GM12878 (cell line): ENCODE results near the gene DCBLD2. TPM values are rescaled to one million over a fixed set of nuclear protein-coding genes. Genes with fewer than 3 reads are reported as not detected.
A peak's percentile ranks its signal among the peaks of the same experiment; 100 is the strongest.

Experiments used
- ATAC-seq: fragments of 200-7000 bp; cut with Tn5 transposase; 3 replicates; pipeline ENCODE4 v1.9.1; 2020; ENCODE audit warnings: mild to moderate bottlenecking, moderate library complexity
- BruUV-seq: library from RNA; stranded (reverse); fragments of 400-500 nt; replicated peaks from 2 replicates; lab custom pipeline; 2021; lab: Mats Ljungman, UMichigan
- CTCF ChIA-PET: fragments of 300-600 bp; sonication (Branson Sonifier 250); formaldehyde crosslinking; extraction: SDS; loops from one replicate; lab custom pipeline; 2021; ENCODE audit warnings: inconsistent platforms; lab: Yijun Ruan, JAX
- POLR2A ChIA-PET: fragments of 350-600 bp; formaldehyde crosslinking; extraction: SDS; loops from one replicate; lab custom pipeline; 2021; ENCODE audit warnings: inconsistent platforms; lab: Charles Lee
- RAD21 ChIA-PET: fragments of 300-600 bp; sonication (Branson Sonifier 250); formaldehyde crosslinking; loops from one replicate; lab custom pipeline; 2023; ENCODE audit warnings: antibody characterized with exemption; ENCODE audit not compliant: unreplicated experiment; lab: Charles Lee
- SMC1A ChIA-PET: fragments of 300-600 bp; sonication (Branson Sonifier 250); formaldehyde crosslinking; loops from one replicate; lab custom pipeline; 2023; ENCODE audit not compliant: unreplicated experiment, uncharacterized antibody; lab: Charles Lee
- DNase-seq: peaks from one replicate; pipeline ENCODE4 v3.0.0-alpha.2; 2011; ENCODE audit warnings: low read depth, low spot score
- FAIRE-seq: peaks from 3 replicates; lab custom pipeline; 2011; peaks lifted over from hg19 to GRCh38; lab: Jason Lieb, UNC
- H2AFZ ChIP-seq: 2 replicates; pipeline ENCODE4 v1.6.0; 2011; ENCODE audit warnings: low read depth, low read length, control low read depth; ENCODE audit not compliant: control insufficient read depth
- H3K27ac ChIP-seq: 2 replicates; pipeline ENCODE4 v1.5.1; 2011; ENCODE audit warnings: control low read depth; ENCODE audit not compliant: control insufficient read depth, insufficient read depth
- H3K27me3 ChIP-seq, 2 experiments: replicated peaks in 1 of 2; 2 replicates each; pipeline versions ENCODE4 v1.6.0 to v1.6.1; 2011; ENCODE audit warnings: low read length in 1 of 2; ENCODE audit not compliant: control insufficient read depth in 2 of 2, insufficient read depth in 2 of 2
- H3K36me3 ChIP-seq, 2 experiments: 2 replicates each; pipeline ENCODE4 v1.5.1; 2011; ENCODE audit warnings: low read length in 1 of 2; ENCODE audit not compliant: control insufficient read depth in 2 of 2, insufficient read depth in 2 of 2
- H3K4me1 ChIP-seq: 2 replicates; pipeline ENCODE4 v1.6.1; 2011; ENCODE audit warnings: mild to moderate bottlenecking, low read length, moderate library complexity, mixed read lengths; ENCODE audit not compliant: control insufficient read depth, insufficient read depth
- H3K4me2 ChIP-seq: 2 replicates; pipeline ENCODE4 v1.6.0; 2011; ENCODE audit warnings: control low read depth; ENCODE audit not compliant: control insufficient read depth, insufficient read depth
- H3K4me3 ChIP-seq: fragments of 200-600 bp; sonication (generic); 2 replicates; pipeline ENCODE4 v1.5.1; 2016
- H3K79me2 ChIP-seq: 2 replicates; pipeline ENCODE4 v1.6.0; 2011; ENCODE audit warnings: low read length; ENCODE audit not compliant: control insufficient read depth, insufficient read depth
- H3K9ac ChIP-seq: 2 replicates; pipeline ENCODE4 v1.8.0; 2011; ENCODE audit warnings: low read length, control low read depth, mixed read lengths; ENCODE audit not compliant: control insufficient read depth, insufficient read depth
- H3K9me3 ChIP-seq: replicated peaks from 3 replicates; pipeline ENCODE4 v1.5.1; 2011; ENCODE audit warnings: mild to moderate bottlenecking, low read length; ENCODE audit not compliant: control insufficient read depth, insufficient read depth
- H4K20me1 ChIP-seq: 2 replicates; pipeline ENCODE4 v1.6.0; 2011; ENCODE audit not compliant: control insufficient read depth, insufficient read depth
- ASH2L ChIP-seq: fragments of 300-600, 200-600 bp; sonication (generic); IDR thresholded peaks from 2 replicates; pipeline ENCODE4 v1.6.1; 2017; ENCODE audit warnings: low read depth, mild to moderate bottlenecking, borderline replicate concordance
- ATF3 ChIP-seq: IDR thresholded peaks from 2 replicates; pipeline ENCODE4 v1.6.1; 2011; ENCODE audit warnings: low read depth, mild to moderate bottlenecking, low read length, moderate library complexity, borderline replicate concordance; ENCODE audit errors: extremely low read depth
- CBX5 ChIP-seq: sonication (generic); IDR thresholded peaks from 2 replicates; pipeline ENCODE4 v1.6.1; 2016; ENCODE audit warnings: low read depth, moderate library complexity, mild to moderate bottlenecking, inconsistent platforms
- DPF2 ChIP-seq: fragments of 450-650 bp; IDR thresholded peaks from 2 replicates; pipeline ENCODE4 v1.6.1; 2017; ENCODE audit warnings: mild to moderate bottlenecking
- EGR1 ChIP-seq, 2 experiments: IDR thresholded peaks; 1 replicate in 1 of 2; 2 replicates in 1 of 2; pipeline ENCODE4 v1.6.1; 2011 to 2012; ENCODE audit warnings: low read depth in 2 of 2, low read length in 2 of 2, borderline replicate concordance in 1 of 2, mild to moderate bottlenecking in 1 of 2, moderate library complexity in 1 of 2
- ESRRA ChIP-seq: IDR thresholded peaks from 2 replicates; pipeline ENCODE4 v1.6.1; 2012; ENCODE audit warnings: mild to moderate bottlenecking, low read length, improper control_type of control experiment
- HDAC2 ChIP-seq: fragments of 200-600 bp; sonication (generic); IDR thresholded peaks from 2 replicates; pipeline ENCODE4 v1.6.1; 2017
- NFYA ChIP-seq: IDR thresholded peaks from 2 replicates; pipeline ENCODE4 v1.6.1; 2011; ENCODE audit warnings: low read depth, mild to moderate bottlenecking, low read length, improper control_type of control experiment, borderline replicate concordance
- POLR2AphosphoS5 ChIP-seq: IDR thresholded peaks from 2 replicates; pipeline ENCODE4 v1.6.1; 2011; ENCODE audit warnings: mild to moderate bottlenecking, low read length, inconsistent platforms
- RAD51 ChIP-seq: fragments of 450-650 bp; IDR thresholded peaks from 2 replicates; pipeline ENCODE4 v1.6.1; 2016; ENCODE audit warnings: moderate library complexity, mild to moderate bottlenecking, inconsistent platforms
- SP1 ChIP-seq: IDR thresholded peaks from one replicate; pipeline ENCODE4 v1.6.1; 2011; ENCODE audit warnings: low read depth, low read length
- ZBTB33 ChIP-seq: fragments of 450-650 bp; IDR thresholded peaks from 2 replicates; pipeline ENCODE4 v1.6.1; 2017; ENCODE audit warnings: mild to moderate bottlenecking
- ZNF24 ChIP-seq: fragments of 450-650 bp; IDR thresholded peaks from 2 replicates; pipeline ENCODE4 v1.6.1; 2017; ENCODE audit warnings: antibody characterized with exemption, mild to moderate bottlenecking
- ZNF274 ChIP-seq: IDR thresholded peaks from one replicate; pipeline ENCODE4 v1.8.0; 2011; ENCODE audit not compliant: insufficient read length, insufficient read depth
- ZZZ3 ChIP-seq: IDR thresholded peaks from 2 replicates; pipeline ENCODE4 v1.6.1; 2011; ENCODE audit warnings: low read depth; ENCODE audit not compliant: control insufficient read depth, insufficient read length
- in situ Hi-C: fragments of 300-500 bp; cut with MboI; formaldehyde crosslinking; loops from 9 replicates; pipeline ENCODE4 v1.14.3; 2018; ENCODE audit warnings: mixed read lengths
- intact Hi-C: fragments of 100-400 bp; cut with micrococcal nuclease; formaldehyde crosslinking; loops from one replicate; pipeline ENCODE4 v1.14.2; 2022; ENCODE audit not compliant: unreplicated experiment
- polyA plus RNA-seq, 11 experiments: library from polyadenylated mRNA; depleted of rRNA in 4 of 11; unstranded in 6 of 11; stranded (reverse) in 5 of 11; fragments of >200 nt; fragmentation: Nextera tagmentation in 4 of 11; fragmentation: Illumina TruSeq in 1 of 11; extraction: Ambion mirVana in 4 of 11; extraction: Trizol in 1 of 11; gene quantifications; 1 replicate in 1 of 11; 2 replicates in 10 of 11; pipeline versions ENCODE4 v1.2.1 to v1.2.3, GENCODE V29; 2011 to 2016; ENCODE audit warnings: inconsistent platforms in 2 of 11, missing spikeins in 2 of 11, low read depth in 1 of 11
- total RNA-seq, 4 experiments: library from RNA; depleted of rRNA in 3 of 4; stranded (reverse); fragments of >200 nt in 3 of 4; fragmentation: Illumina TruSeq in 1 of 4; extraction: Trizol in 1 of 4; gene quantifications; 2 replicates each; pipeline versions ENCODE4 v1.2.1 to v1.2.3, GENCODE V29; 2013 to 2021
- TF ChIP-seq, protein P1 (sequence below), 3 experiments: IDR thresholded peaks in 2 of 3; conservative IDR thresholded peaks in 1 of 3; 2 replicates each; pipeline ENCODE4 v1.5.1; 2011; ENCODE audit warnings: low read depth in 3 of 3, low read length in 3 of 3, mild to moderate bottlenecking in 3 of 3, control low read depth in 2 of 3, moderate library complexity in 2 of 3, inconsistent platforms in 1 of 3, mixed read lengths in 1 of 3; ENCODE audit not compliant: control insufficient read depth in 2 of 3, insufficient read depth in 1 of 3; ENCODE audit errors: extremely low read depth in 1 of 3
- TF ChIP-seq, protein P2 (sequence below): fragments of 150-350 bp; IDR thresholded peaks from 2 replicates; pipeline ENCODE4 v1.6.1; 2014; ENCODE audit warnings: mild to moderate bottlenecking, low read depth, low read length

DCBLD2 gene
- total and polyA plus RNA-seq, 10 of the 15 experiments (the other 5 are each of a cell fraction or from before 2014, with no cell fraction given): 1.6 to 5.9 (median 4.7) TPM

GRCh38 chr3:98770261-98771039, 131.0 kb downstream of the DCBLD2 start (continued):
- TF ChIP-seq, protein P1, sequence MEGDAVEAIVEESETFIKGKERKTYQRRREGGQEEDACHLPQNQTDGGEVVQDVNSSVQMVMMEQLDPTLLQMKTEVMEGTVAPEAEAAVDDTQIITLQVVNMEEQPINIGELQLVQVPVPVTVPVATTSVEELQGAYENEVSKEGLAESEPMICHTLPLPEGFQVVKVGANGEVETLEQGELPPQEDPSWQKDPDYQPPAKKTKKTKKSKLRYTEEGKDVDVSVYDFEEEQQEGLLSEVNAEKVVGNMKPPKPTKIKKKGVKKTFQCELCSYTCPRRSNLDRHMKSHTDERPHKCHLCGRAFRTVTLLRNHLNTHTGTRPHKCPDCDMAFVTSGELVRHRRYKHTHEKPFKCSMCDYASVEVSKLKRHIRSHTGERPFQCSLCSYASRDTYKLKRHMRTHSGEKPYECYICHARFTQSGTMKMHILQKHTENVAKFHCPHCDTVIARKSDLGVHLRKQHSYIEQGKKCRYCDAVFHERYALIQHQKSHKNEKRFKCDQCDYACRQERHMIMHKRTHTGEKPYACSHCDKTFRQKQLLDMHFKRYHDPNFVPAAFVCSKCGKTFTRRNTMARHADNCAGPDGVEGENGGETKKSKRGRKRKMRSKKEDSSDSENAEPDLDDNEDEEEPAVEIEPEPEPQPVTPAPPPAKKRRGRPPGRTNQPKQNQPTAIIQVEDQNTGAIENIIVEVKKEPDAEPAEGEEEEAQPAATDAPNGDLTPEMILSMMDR (IDR thresholded peaks at IDR 0.05 in 2 of 3, conservative IDR thresholded peaks at IDR 0.05 in 1 of 3; ENCODE audit: control insufficient read depth in 2 of 3, extremely low read depth in 1 of 3, insufficient read depth in 1 of 3, low read depth in 3 of 3, low read length in 3 of 3): no peak
- TF ChIP-seq HDAC2: no peak
- no peak for TF ChIP-seq ZBTB33

DNA sequence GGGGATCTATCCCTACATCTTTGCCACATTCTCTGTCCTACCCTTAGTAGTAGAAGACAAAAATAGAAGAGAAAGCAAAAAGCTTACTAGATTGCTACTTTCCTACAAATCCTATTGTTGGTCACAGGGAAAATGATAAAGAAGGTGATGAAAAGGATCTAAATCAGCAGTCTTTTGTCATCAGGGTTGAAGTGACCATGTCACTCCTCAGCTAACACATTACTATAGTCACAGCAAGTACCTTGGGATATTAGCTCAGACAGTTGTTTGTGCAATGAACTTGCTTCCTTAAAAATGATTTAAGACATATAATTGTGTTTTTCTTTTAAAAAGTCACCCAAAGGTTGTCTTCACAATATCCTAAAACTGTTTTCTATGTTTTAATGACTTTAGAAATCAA, 132.0 kb downstream of the DCBLD2 start:
- no peak for DNase-seq
- Histone ChIP-seq H3K27ac (no peak overlapping the region; the same call in 1 of the 2 replicates), H3K9ac (no peak overlapping the region), H3K4me1 (peaks cover 12% of the 10 kb centered on the region), H3K4me3 (no peak overlapping the region), H3K79me2 (no peaks in the 10 kb centered on the region; the same call in 1 of the 2 replicates), H2AFZ (no peak overlapping the region), H4K20me1 (no peaks in the 10 kb centered on the region), H3K9me3 (no peaks in the 10 kb centered on the region), H3K4me2 (no peak overlapping the region), H3K27me3 (no peaks in the 10 kb centered on the region), H3K36me3 (no peaks in the 10 kb centered on the region)
- ChIA-PET SMC1A (interaction anchor here (1.0 to 3.2 kb wide), 14 partner anchors 8 to 167 kb away, joined by 4 to 23 read pairs (median 14); no protein-coding TSS in a partner anchor), POLR2A (interaction anchor here (1.2 to 1.3 kb wide), 3 partner anchors 14 to 37 kb away, joined by 3 to 5 read pairs (median 5); no protein-coding TSS in a partner anchor), RAD21 (interaction anchor here (0.9 to 2.8 kb wide), 11 partner anchors 10 to 157 kb away, joined by 3 to 16 read pairs (median 6); no protein-coding TSS in a partner anchor), CTCF (interaction anchor here (0.6 to 2.8 kb wide), 9 partner anchors 8 to 168 kb away, joined by 3 to 16 read pairs (median 4); no protein-coding TSS in a partner anchor)
- peak; percentile 49 for FAIRE-seq
- no TSS peak for BruUV-seq
- intact Hi-C loops: no loop called here
- in situ Hi-C loops: no loop called here
- no peak for ATAC-seq
- TF ChIP-seq CBX5 (no peak), ASH2L (no peak), RAD51 (no peak), SP1 (no peak), ZNF274 (no peak), ESRRA (no peak), NFYA (no peak), ZZZ3 (no peak), POLR2AphosphoS5 (no peak), ATF3 (no peak), EGR1 (IDR thresholded peaks at IDR 0.05; ENCODE audit: borderline replicate concordance in 1 of 2, low read depth in 2 of 2, low read length in 2 of 2) (no peak), DPF2 (no peak), ZNF24 (no peak)
- TF ChIP-seq, protein P2, sequence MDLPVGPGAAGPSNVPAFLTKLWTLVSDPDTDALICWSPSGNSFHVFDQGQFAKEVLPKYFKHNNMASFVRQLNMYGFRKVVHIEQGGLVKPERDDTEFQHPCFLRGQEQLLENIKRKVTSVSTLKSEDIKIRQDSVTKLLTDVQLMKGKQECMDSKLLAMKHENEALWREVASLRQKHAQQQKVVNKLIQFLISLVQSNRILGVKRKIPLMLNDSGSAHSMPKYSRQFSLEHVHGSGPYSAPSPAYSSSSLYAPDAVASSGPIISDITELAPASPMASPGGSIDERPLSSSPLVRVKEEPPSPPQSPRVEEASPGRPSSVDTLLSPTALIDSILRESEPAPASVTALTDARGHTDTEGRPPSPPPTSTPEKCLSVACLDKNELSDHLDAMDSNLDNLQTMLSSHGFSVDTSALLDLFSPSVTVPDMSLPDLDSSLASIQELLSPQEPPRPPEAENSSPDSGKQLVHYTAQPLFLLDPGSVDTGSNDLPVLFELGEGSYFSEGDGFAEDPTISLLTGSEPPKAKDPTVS: no peak
